GM12892 (cell line): ENCODE results near the gene TMEM39B.
"Not testable (repeated sequence)": the region's sequence is repeated elsewhere in the genome, so short reads cannot be mapped to it uniquely, and the experiment has no call there.

Experiments used
- DNase-seq: peaks from one replicate; pipeline ENCODE4 v3.0.0; 2011; ENCODE audit not compliant: insufficient read length
- FAIRE-seq: peaks from 2 replicates; lab custom pipeline; 2011; peaks lifted over from hg19 to GRCh38; lab: Jason Lieb, UNC
- POLR2A ChIP-seq: IDR thresholded peaks from 2 replicates; pipeline ENCODE4 v1.6.1; 2011; ENCODE audit warnings: low read depth, low read length, control low read depth
- POLR2AphosphoS5 ChIP-seq: IDR thresholded peaks from 2 replicates; pipeline ENCODE4 v1.6.1; 2011; ENCODE audit warnings: low read depth, low read length, control low read depth
- TAF1 ChIP-seq: IDR thresholded peaks from 2 replicates; pipeline ENCODE4 v1.6.1; 2011; ENCODE audit warnings: low read depth, mild to moderate bottlenecking, control low read depth, low read length, borderline replicate concordance

TMEM39B gene

DNA sequence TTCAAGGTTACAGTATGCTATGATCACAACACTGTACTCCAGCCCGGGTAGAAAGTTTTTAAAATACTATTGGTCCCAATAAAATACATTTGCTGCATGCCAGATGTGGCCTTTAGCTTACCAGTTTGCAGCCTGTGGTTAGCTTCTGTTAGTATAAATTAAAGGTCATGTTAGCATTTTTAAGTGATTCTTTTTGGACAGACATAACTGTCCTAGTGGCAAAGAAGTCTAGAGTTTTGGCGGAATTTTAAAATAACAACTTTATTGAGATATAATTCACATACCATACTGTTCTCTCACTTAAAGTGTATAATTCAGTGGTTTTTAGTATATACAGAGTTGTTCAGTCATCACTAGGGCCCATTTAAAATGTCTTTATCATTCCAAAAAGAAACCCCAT, 24.3 kb upstream of the TMEM39B start:
- TF ChIP-seq TAF1 (no peak), POLR2A (no peak), POLR2AphosphoS5 (no peak)
- no peak for DNase-seq
- no peak for FAIRE-seq

- TF ChIP-seq TAF1 (no peak), POLR2AphosphoS5 (no peak)
- FAIRE-seq: no peak
- no peak for DNase-seq
Measured at GRCh38 chr1:32051706-32052105, 21.0 kb upstream of the TMEM39B start.

GRCh38 chr1:32052887-32053286, 19.9 kb upstream of the TMEM39B start:
- DNase-seq (no peak), FAIRE-seq (no peak)
- TF ChIP-seq POLR2AphosphoS5 (no peak), TAF1 (no peak), POLR2A (no peak)

DNA sequence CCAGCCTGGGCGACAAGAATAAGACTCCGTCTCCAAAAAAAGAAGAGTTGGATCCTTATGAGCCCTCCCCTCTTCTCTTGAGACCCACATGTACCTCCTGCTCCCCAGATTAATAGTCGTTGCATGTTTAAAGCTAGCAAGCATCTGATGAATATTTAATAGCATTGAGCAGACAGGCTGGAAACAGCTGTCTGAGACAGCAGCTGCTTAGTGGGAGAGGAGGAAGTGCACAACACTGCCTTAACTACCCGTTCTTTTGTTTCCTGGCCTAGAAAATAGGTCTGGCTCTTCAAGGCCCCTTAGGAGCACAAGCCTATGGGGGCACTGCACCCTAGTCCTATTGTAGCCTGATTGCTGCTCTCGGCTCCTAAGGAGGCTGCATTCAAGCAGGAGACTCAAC, 17.3 kb upstream of the TMEM39B start:
- no peak for TF ChIP-seq POLR2A
- no peak for TF ChIP-seq TAF1
- TF ChIP-seq POLR2AphosphoS5: no peak
- DNase-seq: no peak
- no peak for FAIRE-seq

DNA sequence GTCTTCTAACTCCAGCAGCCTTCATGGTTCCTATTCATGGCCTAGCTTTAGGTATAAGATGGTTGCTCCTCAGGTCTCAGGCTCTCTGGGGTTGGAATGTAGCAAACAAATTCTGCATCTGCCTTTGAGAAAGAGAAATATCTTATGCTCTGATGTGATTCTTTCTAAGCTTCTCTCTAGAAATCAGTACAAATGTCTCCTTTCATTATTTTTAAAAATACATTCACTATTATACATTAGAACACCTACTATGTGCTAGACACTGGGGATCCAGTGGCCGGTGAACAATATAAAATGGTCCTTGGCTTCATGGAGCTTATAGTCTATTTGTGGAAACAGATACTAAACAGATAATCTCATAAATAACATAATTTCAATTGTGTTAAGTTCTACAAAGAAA, 16.1 kb upstream of the TMEM39B start:
- FAIRE-seq: no peak
- TF ChIP-seq POLR2A (no peak), TAF1 (no peak), POLR2AphosphoS5 (no peak)
- no peak for DNase-seq

DNA sequence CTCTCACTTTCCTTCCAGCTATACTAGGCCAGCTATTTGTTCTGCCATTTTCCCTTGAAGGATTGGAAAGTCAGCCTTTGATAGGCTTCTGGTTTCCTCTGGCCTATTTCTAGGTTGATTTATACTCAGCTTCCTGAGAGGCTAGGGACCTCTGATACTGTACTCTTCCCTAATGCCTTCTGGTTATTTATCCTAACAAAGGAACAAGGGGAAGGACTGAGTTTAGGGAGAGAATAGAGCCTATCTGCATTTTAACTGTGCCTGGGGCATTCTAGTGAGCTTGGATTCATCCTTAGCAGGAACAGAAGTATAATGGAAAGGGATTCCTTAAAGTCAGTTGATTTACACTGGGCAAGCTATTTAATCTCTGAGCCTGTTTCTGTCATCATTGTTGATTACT, 11.8 kb upstream of the TMEM39B start:
- FAIRE-seq: no peak
- DNase-seq: no peak
- TF ChIP-seq POLR2AphosphoS5: no peak
- TF ChIP-seq TAF1: no peak
- no peak for TF ChIP-seq POLR2A

DNA sequence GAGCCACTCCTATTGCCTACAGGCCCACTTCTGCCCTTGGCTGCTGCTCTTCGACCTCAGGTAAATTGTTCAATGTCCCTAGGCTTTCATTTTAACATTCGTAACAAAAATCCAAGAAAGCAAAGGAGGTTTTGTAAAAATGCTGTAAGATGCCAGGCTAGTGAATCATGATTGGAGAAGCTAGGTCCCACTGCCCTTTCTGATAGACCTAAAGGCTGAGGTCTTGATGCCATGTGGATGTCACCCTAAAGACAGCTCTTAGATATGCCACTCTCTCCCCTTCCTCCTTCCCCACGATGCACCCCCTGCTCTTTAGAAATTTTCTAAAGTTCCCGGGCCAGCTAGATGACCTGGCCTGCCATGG, 9.9 kb upstream of the TMEM39B start:
- FAIRE-seq (no peak), DNase-seq (no peak)
- no peak; the same call in 1 of the 2 replicates for TF ChIP-seq POLR2AphosphoS5

DNA sequence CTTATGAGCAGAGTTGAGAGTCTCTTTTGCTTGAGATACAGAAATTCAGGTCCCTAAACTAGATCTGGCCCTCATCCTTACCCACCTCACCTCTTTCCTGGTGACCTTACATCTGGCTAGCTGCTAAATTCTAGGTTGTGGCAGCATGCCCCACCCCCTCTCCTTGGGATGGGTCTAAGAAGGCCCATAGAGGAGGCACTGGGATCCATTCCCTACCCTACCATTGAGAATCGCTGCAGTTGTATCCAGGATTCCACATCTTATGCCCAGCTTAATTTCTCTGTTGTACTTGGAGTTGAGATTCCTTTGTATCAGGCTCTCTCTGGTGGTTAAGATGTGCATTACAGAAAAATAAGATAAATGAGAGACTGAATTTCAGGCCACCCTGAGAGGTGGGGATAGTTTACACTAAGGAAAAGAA, 9.5 kb upstream of the TMEM39B start:
- no peak for TF ChIP-seq TAF1
- TF ChIP-seq POLR2A: no peak; the same call in 1 of the 2 replicates
- no peak for TF ChIP-seq POLR2AphosphoS5
- no peak for DNase-seq
- FAIRE-seq: no peak

GRCh38 chr1:32065613-32066488, 6.9 kb upstream of the TMEM39B start:
- DNase-seq, FAIRE-seq: not testable (repeated sequence)

- DNase-seq (no peak), FAIRE-seq (peak; percentile 40)
- no peak for TF ChIP-seq POLR2A
- peak; percentile 24; the same call in 1 of the 2 replicates for TF ChIP-seq POLR2AphosphoS5
Measured at GRCh38 chr1:32066489-32066873, 6.3 kb upstream of the TMEM39B start.

GRCh38 chr1:32068957-32069588, 3.7 kb upstream of the TMEM39B start:
- no peak for FAIRE-seq
- TF ChIP-seq TAF1 (no peak), POLR2AphosphoS5 (no peak), POLR2A (no peak)
- no peak for DNase-seq
